CD14-positive monocyte (primary cell): Measurements from ENCODE around the gene SMAD2. TPM values are rescaled to one million over a fixed set of nuclear protein-coding genes. Genes with fewer than 3 reads are reported as not detected.

Experiments used
- DNase-seq, 3 donors: peaks; one replicate each; pipeline ENCODE4 v3.0.0-alpha.2; 2011 to 2022
- H2AFZ ChIP-seq: 2 replicates; pipeline ENCODE4 v1.6.0; 2012; ENCODE audit warnings: mild to moderate bottlenecking, low read depth, low read length, inconsistent platforms; ENCODE audit not compliant: insufficient read depth, poor library complexity, severe bottlenecking
- H3K27ac ChIP-seq, 2 donors: 1 replicate in 1 of 2; 2 replicates in 1 of 2; pipeline ENCODE4 v1.5.1; 2012 to 2013; ENCODE audit warnings: low read length in 2 of 2, control low read depth in 1 of 2, inconsistent platforms in 1 of 2, low read depth in 1 of 2, mild to moderate bottlenecking in 1 of 2
- H3K27me3 ChIP-seq, 2 donors: one replicate each; pipeline versions ENCODE4 v1.6.0 to v1.6.1; 2011 to 2013; ENCODE audit warnings: low read length in 2 of 2; ENCODE audit not compliant: control insufficient read depth in 2 of 2, insufficient read depth in 2 of 2
- H3K36me3 ChIP-seq, 2 donors: replicated peaks in 1 of 2; 1 replicate in 1 of 2; 2 replicates in 1 of 2; pipeline versions ENCODE4 v1.5.1 to v1.6.1; 2012 to 2013; ENCODE audit warnings: low read length in 2 of 2, control low read depth in 1 of 2, inconsistent platforms in 1 of 2, mild to moderate bottlenecking in 1 of 2; ENCODE audit not compliant: insufficient read depth in 2 of 2, control insufficient read depth in 1 of 2
- H3K4me1 ChIP-seq, 2 donors: 1 replicate in 1 of 2; 2 replicates in 1 of 2; pipeline versions ENCODE4 v1.5.1 to v1.6.1; 2012 to 2013; ENCODE audit warnings: low read length in 2 of 2, control low read depth in 1 of 2, inconsistent platforms in 1 of 2, mild to moderate bottlenecking in 1 of 2, moderate library complexity in 1 of 2; ENCODE audit not compliant: insufficient read depth in 2 of 2, control insufficient read depth in 1 of 2
- H3K4me2 ChIP-seq: replicated peaks from 2 replicates; pipeline ENCODE3; 2012; ENCODE audit warnings: low read length, moderate library complexity, mild to moderate bottlenecking; ENCODE audit not compliant: poor library complexity, severe bottlenecking; ENCODE audit errors: extremely low read depth
- H3K4me3 ChIP-seq, 3 experiments: fragments of 200-600 bp in 1 of 3; sonication (generic) in 1 of 3; replicated peaks in 1 of 3; 1 replicate in 2 of 3; 2 replicates in 1 of 3; pipeline ENCODE4 v1.5.1; 2011 to 2013; ENCODE audit warnings: low read length in 3 of 3, mild to moderate bottlenecking in 3 of 3, control low read depth in 2 of 3, low read depth in 2 of 3, inconsistent platforms in 1 of 3, moderate library complexity in 1 of 3
- H3K79me2 ChIP-seq: 2 replicates; pipeline ENCODE4 v1.6.0; 2012; ENCODE audit warnings: mild to moderate bottlenecking, control low read depth, inconsistent platforms, low read length, moderate library complexity; ENCODE audit not compliant: insufficient read depth
- H3K9ac ChIP-seq: 2 replicates; pipeline ENCODE4 v1.6.0; 2017; ENCODE audit warnings: low read length, mild to moderate bottlenecking; ENCODE audit not compliant: insufficient read depth, poor library complexity, severe bottlenecking
- H3K9me3 ChIP-seq, 2 donors: replicated peaks in 1 of 2; 1 replicate in 1 of 2; 2 replicates in 1 of 2; pipeline versions ENCODE4 v1.5.1 to v1.6.1; 2012 to 2013; ENCODE audit warnings: low read length in 2 of 2, control low read depth in 1 of 2; ENCODE audit not compliant: control insufficient read depth in 1 of 2, insufficient read depth in 1 of 2
- H4K20me1 ChIP-seq: 2 replicates; pipeline ENCODE4 v1.6.0; 2012; ENCODE audit warnings: mild to moderate bottlenecking, low read length, control low read depth, moderate library complexity; ENCODE audit not compliant: insufficient read depth
- H3K27ac Mint-ChIP-seq, 7 donors: one replicate each; pipeline ENCODE4 v1.8.0; 2020; ENCODE audit warnings: mild to moderate bottlenecking in 7 of 7, mixed read lengths in 7 of 7, moderate library complexity in 6 of 7, inconsistent platforms in 2 of 7
- H3K27me3 Mint-ChIP-seq, 3 donors: one replicate each; pipeline ENCODE4 v1.8.0; 2021 to 2022; ENCODE audit warnings: low read depth in 3 of 3, mild to moderate bottlenecking in 3 of 3, mixed read lengths in 3 of 3, moderate library complexity in 3 of 3, inconsistent platforms in 1 of 3
- H3K36me3 Mint-ChIP-seq, 2 donors: one replicate each; pipeline ENCODE4 v1.8.0; 2020; ENCODE audit warnings: mixed read lengths in 2 of 2, inconsistent platforms in 1 of 2, mild to moderate bottlenecking in 1 of 2
- H3K4me1 Mint-ChIP-seq: one replicate; pipeline ENCODE4 v1.8.0; 2020; ENCODE audit warnings: mild to moderate bottlenecking, mixed read lengths
- H3K4me3 Mint-ChIP-seq, 2 donors: one replicate each; pipeline ENCODE4 v1.8.0; 2020; ENCODE audit warnings: mild to moderate bottlenecking in 2 of 2, mixed read lengths in 2 of 2, moderate library complexity in 1 of 2
- H3K9me3 Mint-ChIP-seq, 7 donors: one replicate each; pipeline ENCODE4 v1.8.0; 2020 to 2022; ENCODE audit warnings: mixed read lengths in 7 of 7, mild to moderate bottlenecking in 6 of 7, moderate library complexity in 6 of 7, inconsistent platforms in 2 of 7
- WGBS: methylation state at CpG from one replicate; pipeline ENCODE4 v1.1.5; 2013; ENCODE audit warnings: missing lambda C conversion rate; ENCODE audit not compliant: insufficient coverage; 5-methylcytosine and 5-hydroxymethylcytosine counted together
- intact Hi-C, 2 donors: fragments of 100-400 bp; cut with micrococcal nuclease; formaldehyde crosslinking; loops; one replicate each; pipeline versions ENCODE4 v1.15.0 to v1.15.1; 2023
- polyA plus RNA-seq, 3 donors: library from polyadenylated mRNA; depleted of rRNA in 1 of 3; unstranded in 2 of 3; stranded (reverse) in 1 of 3; fragments of 300-500 nt in 2 of 3; fragments of >200 nt in 1 of 3; fragmentation: Illumina TruSeq in 2 of 3; gene quantifications; 1 replicate in 2 of 3; 2 replicates in 1 of 3; pipeline ENCODE4 v1.2.3, GENCODE V29; 2012 to 2021
- TF ChIP-seq, protein P1 (sequence below): fragments of 200-600 bp; IDR thresholded peaks from one replicate; pipeline ENCODE4 v1.8.0; 2022; ENCODE audit warnings: antibody characterized with exemption, mild to moderate bottlenecking

The SMAD2 gene
- polyA plus RNA-seq, 3 donors, result 48.1 to 72.6 (median 70.6) TPM

DNA sequence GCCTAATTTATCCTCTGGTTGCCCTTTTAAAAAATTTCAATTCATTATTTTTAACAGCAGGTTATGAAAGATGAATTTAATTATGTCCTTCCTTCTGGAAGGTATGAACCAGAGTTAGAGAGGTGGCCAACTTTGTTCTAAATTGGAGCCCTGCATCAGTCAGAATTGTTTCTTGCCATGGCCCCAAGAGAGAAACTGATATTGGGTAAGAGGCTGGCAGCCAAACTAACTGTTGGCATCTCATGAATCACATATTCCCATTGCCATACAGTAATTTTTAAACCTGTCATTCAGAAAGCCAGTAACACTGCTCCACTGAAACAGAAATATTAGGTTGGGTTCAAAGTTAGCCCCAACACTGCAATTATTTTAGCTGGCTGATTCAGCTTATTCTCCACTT is 67.4 kb downstream of the SMAD2 start:
- Histone ChIP-seq H3K36me3 (peaks cover 73 to 92% of the 10 kb centered on the region in 2 donors), H4K20me1 (peaks cover 4% of the 10 kb centered on the region), H3K4me1 (no peaks in the 10 kb centered on the region), H3K9ac (no peak overlapping the region), H2AFZ (no peak overlapping the region), H3K27ac (no peak overlapping the region), H3K79me2 (no peaks in the 10 kb centered on the region), H3K9me3 (peaks cover 6 to 20% of the 10 kb centered on the region in 2 donors), H3K4me3 (no peak overlapping the region), H3K27me3 (no peaks in the 10 kb centered on the region), H3K4me2 (no peak overlapping the region)
- Mint-ChIP-seq H3K9me3 (peaks cover 6 to 24% (median 11%) of the 10 kb centered on the region in 7 donors), H3K36me3 (peaks cover 70 to 83% of the 10 kb centered on the region in 2 donors), H3K4me3 (no peak overlapping the region), H3K27me3 (no peaks in the 10 kb centered on the region), H3K27ac (no peak overlapping the region), H3K4me1 (no peaks in the 10 kb centered on the region)
- TF ChIP-seq, protein P1, sequence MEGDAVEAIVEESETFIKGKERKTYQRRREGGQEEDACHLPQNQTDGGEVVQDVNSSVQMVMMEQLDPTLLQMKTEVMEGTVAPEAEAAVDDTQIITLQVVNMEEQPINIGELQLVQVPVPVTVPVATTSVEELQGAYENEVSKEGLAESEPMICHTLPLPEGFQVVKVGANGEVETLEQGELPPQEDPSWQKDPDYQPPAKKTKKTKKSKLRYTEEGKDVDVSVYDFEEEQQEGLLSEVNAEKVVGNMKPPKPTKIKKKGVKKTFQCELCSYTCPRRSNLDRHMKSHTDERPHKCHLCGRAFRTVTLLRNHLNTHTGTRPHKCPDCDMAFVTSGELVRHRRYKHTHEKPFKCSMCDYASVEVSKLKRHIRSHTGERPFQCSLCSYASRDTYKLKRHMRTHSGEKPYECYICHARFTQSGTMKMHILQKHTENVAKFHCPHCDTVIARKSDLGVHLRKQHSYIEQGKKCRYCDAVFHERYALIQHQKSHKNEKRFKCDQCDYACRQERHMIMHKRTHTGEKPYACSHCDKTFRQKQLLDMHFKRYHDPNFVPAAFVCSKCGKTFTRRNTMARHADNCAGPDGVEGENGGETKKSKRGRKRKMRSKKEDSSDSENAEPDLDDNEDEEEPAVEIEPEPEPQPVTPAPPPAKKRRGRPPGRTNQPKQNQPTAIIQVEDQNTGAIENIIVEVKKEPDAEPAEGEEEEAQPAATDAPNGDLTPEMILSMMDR, result no peak
- intact Hi-C loops, result no loop called here
- DNase-seq, result no peak

GRCh38 chr18:47858607-47859006 is 71.9 kb downstream of the SMAD2 start:
- peaks cover 19 to 45% of the 10 kb centered on the region in 2 donors for H3K9me3 ChIP-seq
- no CpG with 5 or more reads among the region's 3 CpGs for WGBS
- H3K4me3 ChIP-seq, result no peak overlapping the region
- no peak for DNase-seq
- Mint-ChIP-seq H3K36me3 (peaks cover 56 to 79% of the 10 kb centered on the region in 2 donors), H3K27me3 (peaks cover 0 to 2% (median 0%) of the 10 kb centered on the region in 3 donors), H3K9me3 (peaks cover 10 to 46% (median 23%) of the 10 kb centered on the region in 7 donors), H3K4me1 (no peaks in the 10 kb centered on the region), H3K27ac (no peak overlapping the region), H3K4me3 (no peak overlapping the region)
- H3K4me1 ChIP-seq, result no peaks in the 10 kb centered on the region
- H4K20me1 ChIP-seq, result no peaks in the 10 kb centered on the region
- intact Hi-C loops, result no loop called here
- H3K79me2 ChIP-seq, result no peaks in the 10 kb centered on the region
- H3K9ac ChIP-seq, result no peak overlapping the region
- H3K4me2 ChIP-seq, result no peak overlapping the region
- TF ChIP-seq, protein P1, result no peak
- no peak overlapping the region for H2AFZ ChIP-seq
- H3K36me3 ChIP-seq, result peaks cover 45 to 84% of the 10 kb centered on the region in 2 donors
- H3K27ac ChIP-seq, result no peak overlapping the region
- H3K27me3 ChIP-seq, result no peaks in the 10 kb centered on the region
